GM12892 (cell line): Measurements from ENCODE around the gene POLR2F.

Experiments
- DNase-seq: peaks from one replicate; pipeline ENCODE4 v3.0.0; 2011; ENCODE audit not compliant: insufficient read length
- FAIRE-seq: peaks from 2 replicates; lab custom pipeline; 2011; peaks lifted over from hg19 to GRCh38; lab: Jason Lieb, UNC
- POLR2A ChIP-seq: IDR thresholded peaks from 2 replicates; pipeline ENCODE4 v1.6.1; 2011; ENCODE audit warnings: low read depth, low read length, control low read depth
- POLR2AphosphoS5 ChIP-seq: IDR thresholded peaks from 2 replicates; pipeline ENCODE4 v1.6.1; 2011; ENCODE audit warnings: low read depth, low read length, control low read depth
- TAF1 ChIP-seq: IDR thresholded peaks from 2 replicates; pipeline ENCODE4 v1.6.1; 2011; ENCODE audit warnings: low read depth, mild to moderate bottlenecking, control low read depth, low read length, borderline replicate concordance

Gene POLR2F

GRCh38 chr22:38006906-38007305 lies 53.4 kb downstream of the POLR2F start:
- FAIRE-seq (no peak), DNase-seq (no peak)
- TF ChIP-seq POLR2A (no peak), TAF1 (no peak), POLR2AphosphoS5 (no peak)

- TF ChIP-seq POLR2AphosphoS5, result no peak
- no peak for TF ChIP-seq TAF1
- TF ChIP-seq POLR2A, result no peak
- no peak for FAIRE-seq
- DNase-seq, result no peak
Measured at GRCh38 chr22:38007330-38007902, 53.9 kb downstream of the POLR2F start.

- no peak for TF ChIP-seq POLR2A
- no peak for TF ChIP-seq TAF1
- TF ChIP-seq POLR2AphosphoS5, result no peak
- no peak for DNase-seq
- FAIRE-seq, result no peak
Measured at GRCh38 chr22:38009000-38009806, 55.7 kb downstream of the POLR2F start.

- TF ChIP-seq POLR2A (no peak), POLR2AphosphoS5 (no peak), TAF1 (no peak)
- FAIRE-seq (no peak), DNase-seq (no peak)
Measured at GRCh38 chr22:38012604-38013072, 59.1 kb downstream of the POLR2F start.

- no peak for DNase-seq
- TF ChIP-seq POLR2A, result no peak
- no peak for TF ChIP-seq POLR2AphosphoS5
- TF ChIP-seq TAF1, result no peak
- FAIRE-seq, result no peak
Measured at GRCh38 chr22:38014083-38014482, 60.6 kb downstream of the POLR2F start.

GRCh38 chr22:38016182-38017151 lies 63.0 kb downstream of the POLR2F start:
- FAIRE-seq (no peak), DNase-seq (no peak)
- no peak for TF ChIP-seq TAF1
- no peak for TF ChIP-seq POLR2A
- TF ChIP-seq POLR2AphosphoS5, result no peak

- FAIRE-seq, result no peak
- no peak for DNase-seq
- TF ChIP-seq POLR2AphosphoS5, result no peak
- TF ChIP-seq TAF1, result no peak
- TF ChIP-seq POLR2A, result no peak
Measured at GRCh38 chr22:38017272-38017920, 63.9 kb downstream of the POLR2F start.

GRCh38 chr22:38017939-38018885 lies 64.7 kb downstream of the POLR2F start:
- DNase-seq, result no peak
- no peak for FAIRE-seq

More at GRCh38 chr22:38017939-38018885, 64.7 kb downstream of the POLR2F start:
- TF ChIP-seq POLR2AphosphoS5 (no peak), POLR2A (no peak), TAF1 (no peak)
